Sigmoid colon (tissue), 4 donors: ENCODE measurements around the gene KRT85.

Experiments
- CTCF ChIP-seq, 4 experiments: fragments of 450-650 bp in 3 of 4; fragments of 200-600 bp in 1 of 4; IDR thresholded peaks; one replicate each; pipeline ENCODE4 v1.5.1; 2016 to 2019; ENCODE audit warnings: antibody characterized with exemption in 4 of 4, mild to moderate bottlenecking in 3 of 4, moderate library complexity in 2 of 4
- EP300 ChIP-seq, 4 donors: sonication (generic); formaldehyde crosslinking; IDR thresholded peaks; one replicate each; pipeline ENCODE4 v1.6.1; 2017; ENCODE audit warnings: antibody characterized with exemption in 4 of 4
- POLR2A ChIP-seq, 2 donors: fragments of 450-650 bp; IDR thresholded peaks; one replicate each; pipeline ENCODE4 v1.6.1; 2016; ENCODE audit warnings: antibody characterized with exemption in 2 of 2, mild to moderate bottlenecking in 2 of 2, moderate library complexity in 2 of 2

- TF ChIP-seq POLR2A (IDR thresholded peaks at IDR 0.05) (no peak), CTCF (IDR thresholded peaks at IDR 0.05) (no peak), EP300 (IDR thresholded peaks at IDR 0.05) (no peak)
Measured at GRCh38 chr12:52414936-52415335, 47.7 kb upstream of the KRT85 start.
